CD14-positive monocyte (primary cell): Measurements from ENCODE around the gene ERFE. TPM values are rescaled to one million over a fixed set of nuclear protein-coding genes. Genes with fewer than 3 reads are reported as not detected.

Source experiments
- DNase-seq, 3 donors: peaks; one replicate each; pipeline ENCODE4 v3.0.0-alpha.2; 2011 to 2022
- H2AFZ ChIP-seq: 2 replicates; pipeline ENCODE4 v1.6.0; 2012; ENCODE audit warnings: mild to moderate bottlenecking, low read depth, low read length, inconsistent platforms; ENCODE audit not compliant: insufficient read depth, poor library complexity, severe bottlenecking
- H3K27ac ChIP-seq, 2 donors: 1 replicate in 1 of 2; 2 replicates in 1 of 2; pipeline ENCODE4 v1.5.1; 2012 to 2013; ENCODE audit warnings: low read length in 2 of 2, control low read depth in 1 of 2, inconsistent platforms in 1 of 2, low read depth in 1 of 2, mild to moderate bottlenecking in 1 of 2
- H3K27me3 ChIP-seq, 2 donors: one replicate each; pipeline versions ENCODE4 v1.6.0 to v1.6.1; 2011 to 2013; ENCODE audit warnings: low read length in 2 of 2; ENCODE audit not compliant: control insufficient read depth in 2 of 2, insufficient read depth in 2 of 2
- H3K36me3 ChIP-seq, 2 donors: replicated peaks in 1 of 2; 1 replicate in 1 of 2; 2 replicates in 1 of 2; pipeline versions ENCODE4 v1.5.1 to v1.6.1; 2012 to 2013; ENCODE audit warnings: low read length in 2 of 2, control low read depth in 1 of 2, inconsistent platforms in 1 of 2, mild to moderate bottlenecking in 1 of 2; ENCODE audit not compliant: insufficient read depth in 2 of 2, control insufficient read depth in 1 of 2
- H3K4me1 ChIP-seq, 2 donors: 1 replicate in 1 of 2; 2 replicates in 1 of 2; pipeline versions ENCODE4 v1.5.1 to v1.6.1; 2012 to 2013; ENCODE audit warnings: low read length in 2 of 2, control low read depth in 1 of 2, inconsistent platforms in 1 of 2, mild to moderate bottlenecking in 1 of 2, moderate library complexity in 1 of 2; ENCODE audit not compliant: insufficient read depth in 2 of 2, control insufficient read depth in 1 of 2
- H3K4me2 ChIP-seq: replicated peaks from 2 replicates; pipeline ENCODE3; 2012; ENCODE audit warnings: low read length, moderate library complexity, mild to moderate bottlenecking; ENCODE audit not compliant: poor library complexity, severe bottlenecking; ENCODE audit errors: extremely low read depth
- H3K4me3 ChIP-seq, 3 experiments: fragments of 200-600 bp in 1 of 3; sonication (generic) in 1 of 3; replicated peaks in 1 of 3; 1 replicate in 2 of 3; 2 replicates in 1 of 3; pipeline ENCODE4 v1.5.1; 2011 to 2013; ENCODE audit warnings: low read length in 3 of 3, mild to moderate bottlenecking in 3 of 3, control low read depth in 2 of 3, low read depth in 2 of 3, inconsistent platforms in 1 of 3, moderate library complexity in 1 of 3
- H3K79me2 ChIP-seq: 2 replicates; pipeline ENCODE4 v1.6.0; 2012; ENCODE audit warnings: mild to moderate bottlenecking, control low read depth, inconsistent platforms, low read length, moderate library complexity; ENCODE audit not compliant: insufficient read depth
- H3K9ac ChIP-seq: 2 replicates; pipeline ENCODE4 v1.6.0; 2017; ENCODE audit warnings: low read length, mild to moderate bottlenecking; ENCODE audit not compliant: insufficient read depth, poor library complexity, severe bottlenecking
- H3K9me3 ChIP-seq, 2 donors: replicated peaks in 1 of 2; 1 replicate in 1 of 2; 2 replicates in 1 of 2; pipeline versions ENCODE4 v1.5.1 to v1.6.1; 2012 to 2013; ENCODE audit warnings: low read length in 2 of 2, control low read depth in 1 of 2; ENCODE audit not compliant: control insufficient read depth in 1 of 2, insufficient read depth in 1 of 2
- H4K20me1 ChIP-seq: 2 replicates; pipeline ENCODE4 v1.6.0; 2012; ENCODE audit warnings: mild to moderate bottlenecking, low read length, control low read depth, moderate library complexity; ENCODE audit not compliant: insufficient read depth
- H3K27ac Mint-ChIP-seq, 7 donors: one replicate each; pipeline ENCODE4 v1.8.0; 2020; ENCODE audit warnings: mild to moderate bottlenecking in 7 of 7, mixed read lengths in 7 of 7, moderate library complexity in 6 of 7, inconsistent platforms in 2 of 7
- H3K27me3 Mint-ChIP-seq, 3 donors: one replicate each; pipeline ENCODE4 v1.8.0; 2021 to 2022; ENCODE audit warnings: low read depth in 3 of 3, mild to moderate bottlenecking in 3 of 3, mixed read lengths in 3 of 3, moderate library complexity in 3 of 3, inconsistent platforms in 1 of 3
- H3K36me3 Mint-ChIP-seq, 2 donors: one replicate each; pipeline ENCODE4 v1.8.0; 2020; ENCODE audit warnings: mixed read lengths in 2 of 2, inconsistent platforms in 1 of 2, mild to moderate bottlenecking in 1 of 2
- H3K4me1 Mint-ChIP-seq: one replicate; pipeline ENCODE4 v1.8.0; 2020; ENCODE audit warnings: mild to moderate bottlenecking, mixed read lengths
- H3K4me3 Mint-ChIP-seq, 2 donors: one replicate each; pipeline ENCODE4 v1.8.0; 2020; ENCODE audit warnings: mild to moderate bottlenecking in 2 of 2, mixed read lengths in 2 of 2, moderate library complexity in 1 of 2
- H3K9me3 Mint-ChIP-seq, 7 donors: one replicate each; pipeline ENCODE4 v1.8.0; 2020 to 2022; ENCODE audit warnings: mixed read lengths in 7 of 7, mild to moderate bottlenecking in 6 of 7, moderate library complexity in 6 of 7, inconsistent platforms in 2 of 7
- CTCF ChIP-seq: fragments of 200-600 bp; IDR thresholded peaks from one replicate; pipeline ENCODE4 v1.8.0; 2022; ENCODE audit warnings: antibody characterized with exemption, mild to moderate bottlenecking
- WGBS: methylation state at CpG from one replicate; pipeline ENCODE4 v1.1.5; 2013; ENCODE audit warnings: missing lambda C conversion rate; ENCODE audit not compliant: insufficient coverage; 5-methylcytosine and 5-hydroxymethylcytosine counted together
- intact Hi-C, 2 donors: fragments of 100-400 bp; cut with micrococcal nuclease; formaldehyde crosslinking; loops; one replicate each; pipeline versions ENCODE4 v1.15.0 to v1.15.1; 2023
- polyA plus RNA-seq, 3 donors: library from polyadenylated mRNA; depleted of rRNA in 1 of 3; unstranded in 2 of 3; stranded (reverse) in 1 of 3; fragments of 300-500 nt in 2 of 3; fragments of >200 nt in 1 of 3; fragmentation: Illumina TruSeq in 2 of 3; gene quantifications; 1 replicate in 2 of 3; 2 replicates in 1 of 3; pipeline ENCODE4 v1.2.3, GENCODE V29; 2012 to 2021

The ERFE gene
- polyA plus RNA-seq, 3 donors: not detected

GRCh38 chr2:238207006-238207405 is 48.2 kb downstream of the ERFE start:
- H3K36me3 Mint-ChIP-seq: no peaks in the 10 kb centered on the region
- H3K27ac ChIP-seq: no peak overlapping the region
- no peak for TF ChIP-seq CTCF
- no peak overlapping the region for H3K4me2 ChIP-seq
- no peaks in the 10 kb centered on the region for H3K36me3 ChIP-seq
- H3K4me1 ChIP-seq: peaks cover 19 to 20% of the 10 kb centered on the region in 2 donors
- H3K79me2 ChIP-seq: peaks cover 11% of the 10 kb centered on the region
- peaks cover 8% of the 10 kb centered on the region for H4K20me1 ChIP-seq
- no peaks in the 10 kb centered on the region for H3K9me3 ChIP-seq
- H3K4me3 Mint-ChIP-seq: no peak overlapping the region
- peaks cover 10 to 21% of the 10 kb centered on the region in 2 donors for H3K27me3 ChIP-seq
- H3K27ac Mint-ChIP-seq: no peak overlapping the region
- peaks cover 0 to 2% (median 0%) of the 10 kb centered on the region in 7 donors for H3K9me3 Mint-ChIP-seq
- no peak overlapping the region for H2AFZ ChIP-seq
- H3K4me3 ChIP-seq: no peak overlapping the region
- intact Hi-C loops: no loop called here
- no peak for DNase-seq
- peaks cover 16% of the 10 kb centered on the region for H3K4me1 Mint-ChIP-seq
- H3K27me3 Mint-ChIP-seq: peaks cover 7 to 11% (median 9%) of the 10 kb centered on the region in 3 donors
- WGBS: 86% methylated on average over 7 of the region's 7 CpGs
- H3K9ac ChIP-seq: no peak overlapping the region

- Histone ChIP-seq H3K4me3 (no peak overlapping the region), H3K4me2 (no peak overlapping the region), H3K4me1 (no peaks in the 10 kb centered on the region), H4K20me1 (no peaks in the 10 kb centered on the region), H3K27ac (no peak overlapping the region), H3K36me3 (no peaks in the 10 kb centered on the region), H3K9ac (no peak overlapping the region), H2AFZ (no peak overlapping the region), H3K27me3 (peaks cover 0 to 2% of the 10 kb centered on the region in 2 donors), H3K9me3 (no peaks in the 10 kb centered on the region), H3K79me2 (no peaks in the 10 kb centered on the region)
- no peak for DNase-seq
- WGBS: 97% methylated on average over 2 of the region's 2 CpGs
- no peaks in the 10 kb centered on the region for H3K4me1 Mint-ChIP-seq
- H3K9me3 Mint-ChIP-seq: peaks cover 0 to 7% (median 5%) of the 10 kb centered on the region in 7 donors
- H3K27me3 Mint-ChIP-seq: peaks cover 13 to 29% (median 28%) of the 10 kb centered on the region in 3 donors
- no peak overlapping the region for H3K27ac Mint-ChIP-seq
- intact Hi-C loops: no loop called here
- TF ChIP-seq CTCF: no peak
- no peaks in the 10 kb centered on the region for H3K36me3 Mint-ChIP-seq
- H3K4me3 Mint-ChIP-seq: no peak overlapping the region
These were observed 57.9 kb downstream of the ERFE start for GRCh38 chr2:238216651-238217184.

Other genes with a start within 250 kb of the ERFE start
- 100 to 1,000 TPM in 2 of 3 donors, 10 to 100 TPM in 1; 51.1 to 120 (median 117) TPM for gene UBE2F, start 192.0 kb upstream of the ERFE start, polyA plus RNA-seq
- 10 to 100 TPM in 2 of 3 donors, 1 to 10 TPM in 1; 9.5 to 10.6 (median 10.3) TPM for gene SCLY, start 98.0 kb upstream of the ERFE start, polyA plus RNA-seq
- gene ESPNL, start 58.6 kb upstream of the ERFE start, polyA plus RNA-seq: not detected
- under 1 TPM in 2 of 3 donors, not detected in 1; 0.01 to 0.14 TPM for gene KLHL30, start 20.3 kb upstream of the ERFE start, polyA plus RNA-seq
- gene ILKAP, start 44.7 kb downstream of the ERFE start, polyA plus RNA-seq: 10 to 100 TPM; 23.2 to 44.2 (median 29.3) TPM
- gene HES6, start 81.1 kb downstream of the ERFE start, polyA plus RNA-seq: 1 to 10 TPM; 2.1 to 4.0 (median 2.8) TPM
- gene PER2, start 129.6 kb downstream of the ERFE start, polyA plus RNA-seq: 1 to 10 TPM; 1.6 to 5.6 (median 3.1) TPM
- 1 to 10 TPM; 1.2 to 1.5 (median 1.5) TPM for gene TRAF3IP1, start 161.5 kb downstream of the ERFE start, polyA plus RNA-seq